Hematopoietic multipotent progenitor cell treated with erythropoietin and hydrocortisone succinate and interleukin-3 and kit ligand, for 6 days (in vitro differentiated cells): Measurements from ENCODE around the gene BRD7.

Experiments used
- DNase-seq: peaks from one replicate; pipeline ENCODE4 v3.0.0-alpha.2; 2015

BRD7 gene

DNA sequence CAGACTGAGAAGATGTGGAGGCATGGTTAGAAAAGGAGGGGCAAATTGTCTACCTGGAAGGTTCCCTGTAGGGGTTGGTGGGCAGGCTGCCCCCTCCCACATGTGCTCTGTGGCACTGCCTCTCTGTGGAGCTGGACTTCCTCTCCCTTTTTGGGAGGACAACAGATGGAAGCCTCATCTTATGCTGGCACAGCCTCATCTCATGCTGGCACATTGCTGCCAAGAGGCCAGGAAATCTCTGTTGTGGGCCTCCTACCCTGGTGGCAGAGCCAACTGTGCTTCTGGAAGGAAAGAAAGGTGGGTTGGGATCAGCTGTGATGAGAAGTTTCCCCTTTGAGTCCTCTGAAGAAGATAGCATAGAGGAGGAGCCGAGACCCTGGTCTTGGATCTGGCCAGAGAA lies 19.7 kb upstream of the BRD7 start:
- DNase-seq = no peak

- DNase-seq = no peak
These were observed 18.0 kb upstream of the BRD7 start for GRCh38 chr16:50386774-50387173.

GRCh38 chr16:50386139-50386538 lies 17.4 kb upstream of the BRD7 start:
- DNase-seq = no peak

- DNase-seq = no peak
These were observed 15.8 kb upstream of the BRD7 start for GRCh38 chr16:50384500-50385135.

DNA sequence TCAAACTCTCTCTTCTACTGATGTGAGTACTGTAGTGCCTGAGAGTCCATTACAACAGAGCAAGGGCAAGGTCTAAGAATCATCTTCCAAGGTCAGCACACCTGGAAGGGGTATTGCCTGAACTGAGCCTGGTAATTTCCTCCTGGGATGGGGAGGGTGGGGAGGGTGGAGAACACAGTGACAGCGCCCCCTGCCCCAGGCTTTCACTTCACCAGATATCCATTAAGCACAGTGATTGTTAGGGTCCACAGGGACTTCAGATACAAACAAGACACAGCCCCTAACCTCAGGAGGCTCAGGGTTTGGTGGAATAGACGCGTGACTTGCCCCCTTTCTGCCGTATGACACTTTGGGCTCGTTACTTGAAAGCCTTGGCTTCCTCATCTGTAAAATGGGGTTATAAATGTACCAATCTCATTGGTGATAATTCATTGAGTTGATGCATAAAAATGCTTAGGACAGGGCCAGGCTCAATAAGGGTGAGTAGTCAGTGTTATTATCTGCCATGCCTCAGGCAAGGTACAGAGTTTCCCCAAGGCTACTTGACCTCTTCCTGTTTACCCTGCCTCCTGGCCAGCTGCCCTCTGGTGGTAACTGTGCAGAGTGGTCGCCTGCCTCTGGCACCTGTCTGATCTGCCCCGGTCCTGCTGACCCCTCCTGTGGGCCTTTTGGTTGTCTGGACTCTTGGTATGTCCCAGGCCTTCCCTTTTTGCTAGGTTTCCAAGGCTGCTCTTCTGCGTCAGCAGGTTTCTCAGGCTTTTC lies 13.1 kb upstream of the BRD7 start:
- peak; percentile 37 for DNase-seq

GRCh38 chr16:50378417-50378816 lies 9.6 kb upstream of the BRD7 start:
- no peak for DNase-seq

DNA sequence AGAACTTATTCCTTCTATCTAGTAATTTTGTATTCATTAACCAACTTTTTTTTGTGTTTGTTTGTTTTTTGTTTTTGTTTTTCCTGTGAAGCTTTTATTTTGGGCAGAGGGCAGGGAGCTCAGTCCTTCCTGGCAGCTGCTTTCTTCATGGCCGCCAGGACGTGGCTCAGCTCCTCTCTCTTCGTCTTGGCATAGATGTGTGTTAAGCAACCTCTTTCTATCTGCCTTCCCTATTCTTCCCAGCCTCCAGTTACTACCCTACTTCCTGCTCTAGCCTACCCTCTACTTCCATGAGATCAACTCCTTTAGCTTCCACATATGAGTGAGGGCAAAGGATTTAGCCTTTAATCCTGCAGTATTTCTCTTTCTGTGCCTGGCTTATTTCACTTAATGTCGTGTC lies 8.2 kb upstream of the BRD7 start:
- DNase-seq = no peak

GRCh38 chr16:50373780-50374179 lies 5.0 kb upstream of the BRD7 start:
- DNase-seq = no peak

GRCh38 chr16:50373345-50373701 lies 4.5 kb upstream of the BRD7 start:
- DNase-seq = no peak

- no peak for DNase-seq
These were observed 4.0 kb upstream of the BRD7 start for GRCh38 chr16:50372611-50373344.

- no peak for DNase-seq
These were observed 3.3 kb upstream of the BRD7 start for GRCh38 chr16:50371936-50372595.

GRCh38 chr16:50371036-50371716 lies 2.4 kb upstream of the BRD7 start:
- DNase-seq = no peak

DNA sequence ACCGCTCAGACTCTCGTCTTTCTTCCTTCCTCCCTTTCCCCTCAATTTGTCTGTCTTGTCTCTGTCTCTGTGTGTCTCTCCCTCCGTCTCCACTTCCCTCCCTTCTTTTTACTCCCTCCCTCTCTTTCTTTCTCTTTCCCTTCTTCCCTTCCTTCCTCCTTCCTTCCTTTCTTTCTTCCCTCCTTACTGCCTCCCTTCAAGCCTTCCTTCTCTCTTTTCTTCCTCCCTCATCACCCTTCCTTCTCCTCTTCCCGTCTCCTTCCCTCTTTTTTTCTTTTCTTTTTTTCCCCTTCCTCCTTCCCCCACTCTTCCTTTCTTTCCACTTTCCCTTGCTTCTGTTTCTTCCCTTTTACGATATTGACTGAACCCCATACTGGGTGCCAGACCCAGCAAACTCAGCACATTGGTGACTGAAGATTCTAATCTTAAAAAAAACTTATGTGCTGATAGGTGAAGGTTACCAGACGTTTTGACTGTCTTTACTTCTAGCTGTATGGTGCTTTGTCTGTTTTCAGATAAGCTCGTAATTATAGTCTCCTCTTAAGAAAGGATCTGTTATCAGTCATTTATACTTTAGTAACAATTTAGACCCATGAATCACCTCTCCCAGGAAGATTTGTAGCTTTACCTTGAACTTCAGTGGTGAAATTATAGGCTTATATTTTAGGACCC lies 481 bp upstream of the BRD7 start:
- peak; percentile 73 for DNase-seq

DNA sequence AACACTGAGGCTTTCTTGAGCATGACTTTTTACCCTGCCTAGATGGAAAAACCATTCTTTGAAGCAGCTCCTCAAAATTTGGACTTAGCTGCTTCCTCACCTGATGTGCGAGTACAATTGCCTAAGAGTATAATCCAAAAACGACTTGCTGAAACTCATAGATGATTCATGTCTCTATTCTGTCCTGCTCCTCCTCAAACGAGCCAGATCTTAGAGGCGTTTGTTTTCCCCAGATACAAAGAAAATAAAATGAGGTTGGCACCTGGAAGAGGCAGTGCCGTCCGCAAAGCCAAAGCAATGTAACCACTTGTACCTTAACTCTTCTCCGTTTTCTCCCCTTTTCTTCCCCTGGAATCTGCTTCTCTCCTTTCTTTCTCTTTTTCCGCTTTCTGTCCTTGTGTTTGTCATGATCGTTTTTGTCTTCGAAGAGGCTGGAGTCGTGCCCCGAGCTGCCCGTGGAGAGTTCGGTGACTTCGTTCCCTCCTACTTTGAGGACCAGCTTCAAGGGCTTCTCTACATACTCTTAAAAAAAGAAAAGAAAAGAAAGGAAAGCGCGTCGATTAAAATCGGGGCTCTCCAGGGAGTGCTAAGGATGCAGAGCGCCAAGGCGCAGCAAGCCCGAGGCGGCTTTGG lies 895 bp downstream of the BRD7 start:
- peak; percentile 38 for DNase-seq

DNA sequence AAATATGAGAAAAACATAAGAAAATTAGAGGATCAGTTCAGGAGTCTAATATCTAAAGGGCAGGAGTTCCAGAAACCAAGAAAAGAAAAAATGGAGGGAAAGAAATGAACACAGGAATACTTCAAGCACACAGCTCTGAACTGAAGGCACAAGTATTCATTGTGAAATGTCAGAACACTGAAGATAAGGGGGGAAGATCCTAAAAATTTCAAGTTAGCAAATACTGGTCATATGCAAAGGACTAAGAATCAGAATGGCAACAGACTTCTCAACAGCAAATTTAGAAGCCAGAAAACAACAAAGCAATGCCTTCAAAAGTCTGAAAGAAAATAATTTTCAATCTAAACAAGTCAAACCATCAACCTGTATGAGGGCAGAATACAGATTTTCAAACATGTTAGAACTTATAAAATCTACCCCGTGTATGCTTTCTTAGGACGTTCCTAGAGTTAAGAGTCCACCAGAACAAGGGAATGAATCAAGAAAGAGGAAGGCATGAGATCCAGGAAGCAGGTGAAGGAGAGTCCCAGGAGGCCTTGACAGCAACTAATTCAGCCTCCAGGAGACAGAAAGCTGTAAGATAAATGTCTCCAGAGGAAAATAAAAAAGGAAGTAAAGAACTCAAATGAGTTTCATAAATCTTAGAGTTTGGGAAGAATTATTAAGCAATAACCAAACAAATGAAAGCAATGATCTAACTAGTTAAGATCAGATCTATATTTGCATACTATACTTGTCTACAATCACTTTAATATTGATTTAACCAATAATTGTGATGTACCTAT lies 2.8 kb downstream of the BRD7 start:
- DNase-seq = peak; percentile 20

- DNase-seq = no peak
These were observed 5.1 kb downstream of the BRD7 start for GRCh38 chr16:50363656-50364055.

- DNase-seq = peak; percentile 59
These were observed 8.0 kb downstream of the BRD7 start for GRCh38 chr16:50360779-50361178.

GRCh38 chr16:50360033-50360778 lies 8.6 kb downstream of the BRD7 start:
- no peak for DNase-seq

DNA sequence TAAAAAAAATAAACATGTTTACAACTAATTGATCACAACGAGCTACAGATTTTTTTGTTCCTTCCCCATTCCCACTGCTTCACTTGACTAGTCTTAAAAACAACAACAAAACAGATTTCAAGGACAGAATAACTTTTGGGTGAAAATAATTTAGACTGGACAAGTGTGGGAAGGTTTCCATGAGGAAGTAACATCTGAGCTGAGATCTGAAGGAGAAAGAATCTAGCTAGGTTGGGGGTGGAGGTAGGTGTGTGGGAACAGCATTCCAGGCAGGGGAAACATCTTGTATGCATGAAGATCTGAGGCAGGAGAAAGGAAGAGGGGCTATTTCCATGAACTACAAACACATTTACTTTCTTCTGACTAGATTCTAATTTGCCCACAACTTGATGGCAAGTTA lies 9.2 kb downstream of the BRD7 start:
- DNase-seq = no peak
